ENCODE measurements around the gene PXDN. TPM values are rescaled to one million over a fixed set of nuclear protein-coding genes. Genes with fewer than 3 reads are reported as not detected.

Gene PXDN
- total and polyA plus RNA-seq, 10 of the 15 experiments (the other 5 are each of a cell fraction or from before 2014, with no cell fraction given) = 0.12 to 0.69 (median 0.23) TPM; not detected in 5

DNA sequence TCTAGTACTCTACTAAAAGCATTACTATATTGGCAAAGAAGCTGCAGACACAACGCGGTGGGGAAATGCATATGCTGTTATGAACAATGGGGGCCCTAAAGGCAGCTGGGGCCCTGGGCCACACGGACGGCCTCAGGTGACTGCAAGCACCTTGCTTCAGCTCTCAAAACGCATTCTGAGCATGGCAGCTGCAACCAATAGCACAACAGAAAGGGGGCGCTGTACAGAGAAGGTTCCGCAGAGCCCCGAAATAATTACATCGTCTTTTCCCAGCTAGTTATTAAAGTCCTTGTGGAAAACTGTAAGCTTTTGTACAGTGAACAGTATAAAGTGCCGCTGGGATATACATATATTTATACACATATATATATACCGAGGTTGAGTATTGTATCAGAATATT lies 45.3 kb upstream of the PXDN start (continued):
- TF ChIP-seq MYB (IDR thresholded peaks at IDR 0.05; ENCODE audit: borderline replicate concordance, low read depth, low read length) (no peak), HCFC1 (IDR thresholded peaks at IDR 0.05; ENCODE audit: low read length) (no peak), KLF5 (IDR thresholded peaks at IDR 0.05; ENCODE audit: partially characterized antibody) (no peak), NR2F1 (conservative IDR thresholded peaks at IDR 0.05) (no peak)
- TF ChIP-seq, protein P1, sequence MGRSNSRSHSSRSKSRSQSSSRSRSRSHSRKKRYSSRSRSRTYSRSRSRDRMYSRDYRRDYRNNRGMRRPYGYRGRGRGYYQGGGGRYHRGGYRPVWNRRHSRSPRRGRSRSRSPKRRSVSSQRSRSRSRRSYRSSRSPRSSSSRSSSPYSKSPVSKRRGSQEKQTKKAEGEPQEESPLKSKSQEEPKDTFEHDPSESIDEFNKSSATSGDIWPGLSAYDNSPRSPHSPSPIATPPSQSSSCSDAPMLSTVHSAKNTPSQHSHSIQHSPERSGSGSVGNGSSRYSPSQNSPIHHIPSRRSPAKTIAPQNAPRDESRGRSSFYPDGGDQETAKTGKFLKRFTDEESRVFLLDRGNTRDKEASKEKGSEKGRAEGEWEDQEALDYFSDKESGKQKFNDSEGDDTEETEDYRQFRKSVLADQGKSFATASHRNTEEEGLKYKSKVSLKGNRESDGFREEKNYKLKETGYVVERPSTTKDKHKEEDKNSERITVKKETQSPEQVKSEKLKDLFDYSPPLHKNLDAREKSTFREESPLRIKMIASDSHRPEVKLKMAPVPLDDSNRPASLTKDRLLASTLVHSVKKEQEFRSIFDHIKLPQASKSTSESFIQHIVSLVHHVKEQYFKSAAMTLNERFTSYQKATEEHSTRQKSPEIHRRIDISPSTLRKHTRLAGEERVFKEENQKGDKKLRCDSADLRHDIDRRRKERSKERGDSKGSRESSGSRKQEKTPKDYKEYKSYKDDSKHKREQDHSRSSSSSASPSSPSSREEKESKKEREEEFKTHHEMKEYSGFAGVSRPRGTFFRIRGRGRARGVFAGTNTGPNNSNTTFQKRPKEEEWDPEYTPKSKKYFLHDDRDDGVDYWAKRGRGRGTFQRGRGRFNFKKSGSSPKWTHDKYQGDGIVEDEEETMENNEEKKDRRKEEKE (IDR thresholded peaks at IDR 0.05) = no peak

DNA sequence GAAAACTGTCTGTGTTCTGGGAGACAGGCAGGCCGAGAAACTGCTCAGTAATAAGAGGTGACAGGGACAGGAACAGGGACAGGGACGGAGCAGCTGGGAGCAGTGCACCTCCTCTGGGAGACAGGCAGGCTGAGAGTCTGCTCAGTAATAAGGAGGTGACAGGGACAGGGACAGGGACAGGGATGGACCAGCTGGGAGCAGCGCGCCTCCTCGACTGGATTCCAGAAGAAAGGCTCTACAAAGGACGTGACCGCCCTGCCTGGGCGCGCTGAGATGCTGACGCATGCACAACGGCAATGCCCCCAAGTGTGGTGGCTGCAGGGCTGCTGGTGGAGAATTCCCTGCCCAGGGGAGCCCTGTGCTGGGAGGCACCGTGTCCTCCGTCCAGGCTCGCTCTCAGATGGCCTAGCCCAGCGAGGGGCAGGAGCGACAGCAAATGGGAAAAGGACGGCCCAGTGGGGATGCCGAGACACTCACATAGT lies 44.2 kb upstream of the PXDN start:
- Histone ChIP-seq H3K9ac (ENCODE audit: control insufficient read depth, insufficient read depth, low read length) (no peak overlapping the region), H3K36me3 (ENCODE audit: control insufficient read depth in 2 of 2, insufficient read depth in 2 of 2, low read length in 1 of 2) (no peaks in the 10 kb centered on the region), H3K27ac (ENCODE audit: control insufficient read depth, insufficient read depth) (no peak overlapping the region), H3K27me3 (replicated peaks in 1 of 2; ENCODE audit: control insufficient read depth in 2 of 2, insufficient read depth in 2 of 2, low read length in 1 of 2) (no peaks in the 10 kb centered on the region), H3K4me3 (no peak overlapping the region), H3K4me1 (ENCODE audit: control insufficient read depth, insufficient read depth, low read length) (no peaks in the 10 kb centered on the region), H3K9me3 (replicated peaks; ENCODE audit: control insufficient read depth, insufficient read depth, low read length) (no peaks in the 10 kb centered on the region), H2AFZ (ENCODE audit: control insufficient read depth, low read depth, low read length) (no peak overlapping the region), H4K20me1 (ENCODE audit: control insufficient read depth, insufficient read depth) (no peaks in the 10 kb centered on the region), H3K79me2 (ENCODE audit: control insufficient read depth, insufficient read depth, low read length) (no peaks in the 10 kb centered on the region), H3K4me2 (ENCODE audit: control insufficient read depth, insufficient read depth) (no peak overlapping the region)
- ChIA-PET SMC1A (ENCODE audit: uncharacterized antibody, unreplicated experiment) (no interaction called here), POLR2A (no interaction called here), RAD21 (ENCODE audit: unreplicated experiment) (no interaction called here), CTCF (interaction anchor here (1.0 kb wide), 1 partner anchor 10 kb away, joined by 3 read pairs; no protein-coding TSS in a partner anchor)
- in situ Hi-C loops (cut with MboI) = no loop called here
- intact Hi-C loops (cut with micrococcal nuclease; ENCODE audit: unreplicated experiment) = no loop called here
- ATAC-seq (no peak), FAIRE-seq (no peak), DNase-seq (ENCODE audit: low read depth, low spot score) (no peak)
- no TSS peak for BruUV-seq (replicated peaks)
- WGBS (ENCODE audit: insufficient coverage, insufficient replicate concordance, low lambda C conversion rate, missing lambda C conversion rate) = 56% methylated on average over 18 of the region's 18 CpGs
- no peak for TF ChIP-seq USF1 (IDR thresholded peaks at IDR 0.05; ENCODE audit: borderline replicate concordance, extremely low read length, insufficient read depth, low read depth, low read length)
- no peak for TF ChIP-seq FOS (IDR thresholded peaks at IDR 0.05; ENCODE audit: borderline replicate concordance, extremely low read depth, insufficient read length)
- no peak for TF ChIP-seq POLR2AphosphoS2 (IDR thresholded peaks at IDR 0.05; ENCODE audit: low read depth, low read length)
- TF ChIP-seq ASH2L (IDR thresholded peaks at IDR 0.05; ENCODE audit: borderline replicate concordance, low read depth) = no peak
- TF ChIP-seq PKNOX1 (IDR thresholded peaks at IDR 0.05) = no peak
- TF ChIP-seq CEBPZ (IDR thresholded peaks at IDR 0.05; ENCODE audit: low read depth, low read length) = no peak

Measured in GM12878 (cell line).